HG03575 (cell line): ENCODE data around the gene RPS6KA5.

Experiments used
- ATAC-seq: cut with Tn5 transposase; IDR thresholded peaks from one replicate; pipeline ENCODE4 v1.9.1; 2021; ENCODE audit not compliant: unreplicated experiment, insufficient number of reproducible peaks, low FRiP score; ENCODE audit errors: extremely low read depth

The RPS6KA5 gene

DNA sequence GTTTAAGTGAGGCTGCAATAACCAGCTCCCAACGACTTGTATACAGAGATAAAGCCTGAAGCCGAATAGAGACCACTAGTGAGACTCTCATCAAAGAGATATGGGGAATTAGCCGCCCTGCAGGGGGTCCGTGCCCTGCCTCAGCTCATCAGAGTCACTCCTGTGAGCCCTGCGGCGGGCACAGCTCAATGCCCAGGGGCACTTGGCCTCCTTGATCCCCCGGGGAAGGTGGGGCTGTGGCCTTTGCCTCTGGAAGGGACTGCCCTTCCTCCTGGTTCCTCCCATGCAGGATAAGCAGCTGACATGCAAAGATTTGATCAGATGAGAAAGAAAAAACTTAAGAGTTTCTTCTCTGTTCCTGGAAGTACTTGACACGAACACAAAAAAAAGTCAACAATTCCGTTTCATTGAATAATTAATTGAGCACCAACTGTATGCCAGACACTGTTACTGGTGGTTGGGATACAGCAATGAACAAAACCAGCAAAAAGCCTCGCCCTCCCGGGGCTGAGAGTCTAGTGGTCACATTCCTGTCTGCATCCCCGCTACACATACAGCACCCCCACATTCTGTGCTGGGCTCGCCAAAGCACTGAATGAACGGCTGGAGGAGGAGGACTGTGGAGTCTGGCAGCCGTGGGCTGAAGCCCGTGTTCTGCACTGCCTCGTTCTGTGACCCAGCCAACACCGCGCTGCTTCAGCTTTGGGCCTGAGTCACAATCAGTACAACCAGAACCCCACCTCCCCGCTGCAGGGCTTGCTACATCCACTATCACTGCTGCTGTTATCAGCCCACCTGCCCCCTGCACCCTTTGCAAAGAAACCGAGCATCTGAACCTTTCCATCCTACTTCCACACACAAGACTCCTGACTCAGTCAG lies 254.5 kb downstream of the RPS6KA5 start:
- ATAC-seq = no peak

DNA sequence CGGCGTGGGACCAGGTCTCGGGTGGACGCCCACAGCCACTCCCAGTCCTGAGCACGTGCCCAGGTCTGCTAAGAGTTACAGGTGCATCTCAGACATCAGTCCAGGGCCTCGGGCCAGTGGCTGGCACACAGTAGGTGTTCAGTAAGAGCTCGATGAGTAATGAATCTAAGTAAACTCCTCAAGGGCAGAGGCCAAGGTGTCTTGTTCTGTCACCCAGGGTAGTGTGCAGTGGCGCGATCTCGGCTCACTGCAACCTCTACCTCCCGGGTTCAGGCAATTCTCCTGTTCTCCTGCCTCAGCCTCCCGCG lies 255.4 kb downstream of the RPS6KA5 start:
- no peak for ATAC-seq

DNA sequence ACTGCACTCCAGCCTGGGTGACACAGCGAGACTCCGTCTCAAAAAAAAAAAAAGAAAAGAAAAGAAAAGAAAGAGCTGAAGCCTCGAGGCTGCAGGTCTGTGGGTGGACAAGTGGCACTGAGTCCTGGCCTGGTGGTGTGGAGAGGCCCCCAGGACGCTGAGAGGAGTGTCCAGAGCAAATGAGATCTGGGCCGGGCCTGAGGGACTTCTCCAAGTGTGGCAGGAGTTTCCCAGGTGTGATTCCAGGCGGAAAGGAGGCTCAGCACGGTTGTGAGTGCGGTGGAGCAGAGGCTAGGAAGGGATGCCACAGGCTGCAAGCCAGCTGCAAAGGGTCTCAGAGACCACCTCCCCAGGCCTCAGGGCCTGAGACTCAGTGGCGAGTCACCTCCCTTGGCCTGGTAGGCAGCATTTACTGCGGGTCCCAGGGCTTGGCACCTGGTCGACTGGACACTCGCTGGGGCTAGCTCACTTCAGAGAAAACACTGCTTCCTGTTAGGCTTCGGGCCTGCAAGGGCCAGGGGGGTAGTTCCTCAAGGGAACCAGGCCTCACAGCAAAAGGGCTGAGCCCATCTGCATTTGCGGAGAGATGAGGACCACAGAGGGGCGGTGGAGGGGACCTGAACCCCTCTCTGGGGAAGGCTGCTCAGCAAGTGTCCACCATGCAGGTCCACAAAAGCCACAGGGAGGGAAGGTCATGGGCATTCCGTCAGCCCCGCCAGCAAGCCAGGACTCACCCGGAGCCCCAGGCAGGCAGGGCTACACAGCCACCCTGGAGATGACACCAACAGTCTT lies 256.0 kb downstream of the RPS6KA5 start:
- ATAC-seq = no peak

DNA sequence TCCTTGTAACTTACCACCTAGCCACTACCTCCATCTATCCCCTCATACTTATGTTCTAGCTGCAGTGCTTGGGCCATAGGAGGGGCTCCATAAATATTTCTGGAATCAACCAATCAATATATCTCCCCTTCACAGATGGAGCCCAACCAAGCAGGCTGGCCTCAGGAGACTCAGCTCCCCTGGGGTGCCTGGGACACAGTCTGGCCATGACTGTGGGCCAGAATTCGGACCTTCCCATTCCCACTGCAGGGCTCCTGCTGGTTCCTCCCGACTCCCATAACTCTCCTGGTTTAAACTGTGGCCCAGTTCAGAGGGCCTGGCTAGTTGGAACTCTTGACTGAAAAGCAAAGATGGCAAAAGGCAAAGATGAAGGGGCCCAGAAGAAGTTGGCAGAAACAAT lies 257.2 kb downstream of the RPS6KA5 start:
- no peak for ATAC-seq

DNA sequence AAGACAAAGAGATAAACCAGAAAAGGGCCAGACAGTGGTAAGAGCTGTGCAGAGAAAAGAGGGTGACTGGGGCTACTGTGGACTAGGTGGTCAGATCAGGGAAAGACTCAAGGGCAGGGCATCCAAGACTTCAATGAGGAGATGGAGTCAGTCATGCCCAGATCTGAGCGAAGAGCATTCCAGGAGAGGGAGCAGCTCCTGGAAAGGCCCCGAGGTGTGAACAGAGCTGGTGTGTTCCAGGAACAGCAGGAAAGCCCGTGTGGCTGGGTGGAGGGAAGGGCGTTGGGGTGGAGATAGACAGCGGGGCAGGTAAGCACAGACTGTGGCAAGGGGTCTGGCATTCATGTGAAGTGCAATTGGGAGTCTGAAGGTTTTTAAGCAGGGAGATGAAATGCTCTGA lies 261.0 kb downstream of the RPS6KA5 start:
- no peak for ATAC-seq

DNA sequence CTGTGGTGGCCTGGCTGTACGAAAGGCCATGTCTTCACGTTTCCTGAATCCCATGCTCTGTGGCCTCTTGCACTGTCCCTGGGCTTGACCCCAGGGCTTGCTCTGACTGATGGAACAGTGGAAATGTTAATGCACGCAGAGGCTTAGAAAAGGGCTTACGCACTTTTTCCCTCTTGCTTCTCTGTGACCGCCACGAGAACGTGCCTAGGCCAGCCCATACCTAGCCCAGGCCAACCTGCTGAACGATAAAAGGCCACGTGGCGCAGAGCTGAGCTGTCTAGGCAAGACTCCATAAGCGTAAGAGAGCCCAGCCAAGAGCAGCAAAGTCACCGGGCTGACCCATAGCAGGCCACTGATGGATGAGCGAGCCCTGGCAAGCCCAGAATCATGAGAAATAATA lies 262.5 kb downstream of the RPS6KA5 start:
- ATAC-seq = no peak
